ENCODE data around the gene FLVCR1. TPM values are rescaled to one million over a fixed set of nuclear protein-coding genes. Genes with fewer than 3 reads are reported as not detected.
A peak's percentile ranks its signal among the peaks of the same experiment; 100 is the strongest.
"Not testable (repeated sequence)": the region's sequence is repeated elsewhere in the genome, so short reads cannot be mapped to it uniquely, and the experiment has no call there.

FLVCR1 gene
- 6.3 and 8.0 TPM in 2 replicates for total RNA-seq (2014; rRNA removed; shearing (Covaris generic))

GRCh38 chr1:212857992-212858460 lies at the start of gene FLVCR1:
TSS of gene FLVCR1 (plus strand) at chr1:212858275. CDS start at chr1:212858453, 178 bp downstream.
- peak; percentile 99 for DNase-seq (ENCODE audit: low read depth)

- DNase-seq (ENCODE audit: low read depth), result no peak
Observed at GRCh38 chr1:212814537-212815334, 43.3 kb upstream of the FLVCR1 start.

GRCh38 chr1:212816567-212817278 lies 41.4 kb upstream of the FLVCR1 start:
- DNase-seq (ENCODE audit: low read depth), result no peak

GRCh38 chr1:212819726-212820125 lies 38.3 kb upstream of the FLVCR1 start:
- DNase-seq (ENCODE audit: low read depth), result no peak

GRCh38 chr1:212820969-212821368 lies 37.1 kb upstream of the FLVCR1 start:
- no peak for DNase-seq (ENCODE audit: low read depth)

GRCh38 chr1:212822956-212823355 lies 35.1 kb upstream of the FLVCR1 start:
- no peak for DNase-seq (ENCODE audit: low read depth)

GRCh38 chr1:212824201-212824600 lies 33.9 kb upstream of the FLVCR1 start:
- DNase-seq (ENCODE audit: low read depth), result no peak

GRCh38 chr1:212825798-212826452 lies 32.1 kb upstream of the FLVCR1 start:
- no peak for DNase-seq (ENCODE audit: low read depth)

- DNase-seq (ENCODE audit: low read depth), result no peak
Observed at GRCh38 chr1:212827171-212827776, 30.8 kb upstream of the FLVCR1 start.

GRCh38 chr1:212827831-212828278 lies 30.2 kb upstream of the FLVCR1 start:
- no peak for DNase-seq (ENCODE audit: low read depth)

- DNase-seq (ENCODE audit: low read depth), result no peak
Observed at GRCh38 chr1:212828395-212828794, 29.7 kb upstream of the FLVCR1 start.

- not testable (repeated sequence) for DNase-seq (ENCODE audit: low read depth)
Observed at GRCh38 chr1:212833211-212834207, 24.6 kb upstream of the FLVCR1 start.

GRCh38 chr1:212838145-212838544 lies 19.9 kb upstream of the FLVCR1 start:
- peak; percentile 21 for DNase-seq (ENCODE audit: low read depth)

GRCh38 chr1:212844521-212844920 lies 13.6 kb upstream of the FLVCR1 start:
- not testable (repeated sequence) for DNase-seq (ENCODE audit: low read depth)

GRCh38 chr1:212847549-212847948 lies 10.5 kb upstream of the FLVCR1 start, which contains the start of gene SPATA45:
TSS of gene SPATA45 (minus strand) at chr1:212847649. CDS start at chr1:212836149, 11,500 bp downstream.
- DNase-seq (ENCODE audit: low read depth), result no peak

GRCh38 chr1:212852105-212852688 lies 5.9 kb upstream of the FLVCR1 start:
- DNase-seq (ENCODE audit: low read depth), result no peak

- no peak for DNase-seq (ENCODE audit: low read depth)
Observed at GRCh38 chr1:212853658-212854057, 4.4 kb upstream of the FLVCR1 start.

- no peak for DNase-seq (ENCODE audit: low read depth)
Observed at GRCh38 chr1:212856755-212857154, 1.3 kb upstream of the FLVCR1 start.

- peak; percentile 44 for DNase-seq (ENCODE audit: low read depth)
Observed at GRCh38 chr1:212858461-212859265, 588 bp downstream of the FLVCR1 start.

All from Daoy (cell line).